Neuronal stem cell (in vitro differentiated cells): Measurements from ENCODE around the gene LAMC3.

ENCODE experiments used
- DNase-seq: peaks from one replicate; pipeline ENCODE4 v3.0.0-alpha.2; 2013; ENCODE audit warnings: low spot score
- H2AFZ ChIP-seq: one replicate; pipeline ENCODE4 v1.6.1; 2013; ENCODE audit warnings: mild to moderate bottlenecking, low read length, inconsistent platforms
- H2AK5ac ChIP-seq: 2 replicates; pipeline ENCODE4 v1.6.1; 2013; ENCODE audit warnings: low read depth, mild to moderate bottlenecking, inconsistent platforms, low read length, moderate library complexity, mixed read lengths
- H2BK120ac ChIP-seq: 2 replicates; pipeline ENCODE4 v1.6.1; 2013; ENCODE audit warnings: low read depth, mild to moderate bottlenecking, inconsistent platforms, low read length, moderate library complexity, mixed read lengths
- H2BK12ac ChIP-seq: one replicate; pipeline ENCODE4 v1.6.1; 2013; ENCODE audit warnings: low read length, inconsistent platforms
- H2BK15ac ChIP-seq: 2 replicates; pipeline ENCODE4 v1.6.1; 2013; ENCODE audit warnings: mild to moderate bottlenecking, low read length, inconsistent platforms, mixed read lengths
- H2BK5ac ChIP-seq: one replicate; pipeline ENCODE4 v1.6.1; 2013; ENCODE audit warnings: inconsistent platforms, mild to moderate bottlenecking, low read length, moderate library complexity
- H3K14ac ChIP-seq: one replicate; pipeline ENCODE4 v1.6.1; 2013; ENCODE audit warnings: low read length, inconsistent platforms
- H3K18ac ChIP-seq: 2 replicates; pipeline ENCODE4 v1.6.1; 2013; ENCODE audit warnings: low read length, inconsistent platforms
- H3K23ac ChIP-seq: 2 replicates; pipeline ENCODE4 v1.6.1; 2013; ENCODE audit warnings: low read depth, mild to moderate bottlenecking, mixed read lengths, low read length, inconsistent platforms; ENCODE audit not compliant: poor library complexity
- H3K27ac ChIP-seq: replicated peaks from 3 replicates; pipeline ENCODE4 v1.5.1; 2013; ENCODE audit warnings: low read length, inconsistent platforms
- H3K27me3 ChIP-seq, 3 experiments: 2 replicates each; pipeline ENCODE4 v1.6.1; 2013; ENCODE audit warnings: low read length in 3 of 3, mild to moderate bottlenecking in 2 of 3, inconsistent platforms in 1 of 3, low read depth in 1 of 3, mixed read lengths in 1 of 3, moderate library complexity in 1 of 3; ENCODE audit not compliant: control insufficient read depth in 3 of 3, insufficient read depth in 3 of 3
- H3K36me3 ChIP-seq, 2 donors: replicated peaks in 1 of 2; 2 replicates each; pipeline ENCODE4 v1.6.1; 2013; ENCODE audit warnings: low read length in 2 of 2; ENCODE audit not compliant: control insufficient read depth in 2 of 2, insufficient read depth in 2 of 2
- H3K4ac ChIP-seq: 2 replicates; pipeline ENCODE4 v1.6.1; 2013; ENCODE audit warnings: inconsistent platforms, mild to moderate bottlenecking, low read length, moderate library complexity
- H3K4me1 ChIP-seq, 2 donors: 1 replicate in 1 of 2; 2 replicates in 1 of 2; pipeline ENCODE4 v1.6.1; 2013; ENCODE audit warnings: low read length in 2 of 2, low read depth in 1 of 2; ENCODE audit not compliant: control insufficient read depth in 2 of 2, insufficient read depth in 1 of 2
- H3K4me2 ChIP-seq: one replicate; pipeline ENCODE4 v1.6.1; 2013; ENCODE audit warnings: mild to moderate bottlenecking, low read length, inconsistent platforms; ENCODE audit not compliant: insufficient read depth, poor library complexity, severe bottlenecking
- H3K4me3 ChIP-seq, 2 donors: 2 replicates each; pipeline ENCODE4 v1.5.1; 2013; ENCODE audit warnings: low read length in 2 of 2, mild to moderate bottlenecking in 2 of 2, inconsistent platforms in 1 of 2, moderate library complexity in 1 of 2
- H3K79me1 ChIP-seq: one replicate; pipeline ENCODE4 v1.6.1; 2013; ENCODE audit warnings: low read depth, mild to moderate bottlenecking, inconsistent platforms, low read length, moderate library complexity
- H3K9ac ChIP-seq: one replicate; pipeline ENCODE4 v1.6.1; 2013; ENCODE audit warnings: mild to moderate bottlenecking, low read depth, low read length, inconsistent platforms; ENCODE audit not compliant: poor library complexity
- H3K9me3 ChIP-seq, 2 donors: replicated peaks in 1 of 2; 2 replicates each; pipeline versions ENCODE3 to v1.6.1; 2013; ENCODE audit warnings: low read length in 2 of 2, mild to moderate bottlenecking in 2 of 2, inconsistent platforms in 1 of 2, low read depth in 1 of 2, mixed read lengths in 1 of 2, moderate library complexity in 1 of 2; ENCODE audit not compliant: control insufficient read depth in 2 of 2, insufficient read depth in 1 of 2
- H4K8ac ChIP-seq: one replicate; pipeline ENCODE4 v1.6.1; 2013; ENCODE audit warnings: low read depth, mild to moderate bottlenecking, inconsistent platforms, low read length, moderate library complexity
- H4K91ac ChIP-seq: one replicate; pipeline ENCODE4 v1.6.1; 2013; ENCODE audit warnings: low read length, low read depth, mild to moderate bottlenecking, inconsistent platforms; ENCODE audit not compliant: poor library complexity
- WGBS, 2 donors: extraction: QIAGEN DNeasy Blood & Tissue Kit; methylation state at CpG; one replicate each; pipeline ENCODE4 v1.1.7; 2013; ENCODE audit warnings: missing lambda C conversion rate in 2 of 2, mixed read lengths in 1 of 2; ENCODE audit not compliant: insufficient read length in 2 of 2, insufficient replicate concordance in 1 of 2; ENCODE audit errors: extremely low coverage in 2 of 2; 5-methylcytosine and 5-hydroxymethylcytosine counted together

The LAMC3 gene

GRCh38 chr9:131036071-131036470 is 27.1 kb downstream of the LAMC3 start:
- peak overlapping the region; percentile 49 for H2BK12ac ChIP-seq
- H3K36me3 ChIP-seq = no peaks in the 10 kb centered on the region
- no peak overlapping the region for H3K27ac ChIP-seq
- H2BK5ac ChIP-seq = no peak overlapping the region
- H3K9ac ChIP-seq = no peak overlapping the region
- no peak overlapping the region for H3K18ac ChIP-seq
- H3K27me3 ChIP-seq = peaks cover 0 to 56% (median 0%) of the 10 kb centered on the region in 3 experiments
- H3K14ac ChIP-seq = no peak overlapping the region
- H4K91ac ChIP-seq = no peak overlapping the region
- DNase-seq = no peak
- H2AK5ac ChIP-seq = peak overlapping the region; percentile 94
- H3K4me2 ChIP-seq = no peak overlapping the region
- peak overlapping the region; percentile 99 for H3K23ac ChIP-seq
- no peak overlapping the region for H2BK120ac ChIP-seq
- no peak overlapping the region for H4K8ac ChIP-seq
- WGBS, 2 donors = no CpG with 5 or more reads among the region's 24 CpGs
- no peak overlapping the region for H3K4me3 ChIP-seq
- no peak overlapping the region for H2AFZ ChIP-seq
- peak overlapping the region; percentile 1 for H2BK15ac ChIP-seq
- peaks cover 2% of the 10 kb centered on the region for H3K79me1 ChIP-seq
- peak overlapping the region; percentile 53 for H3K4ac ChIP-seq
- peaks cover 5 to 7% of the 10 kb centered on the region in 2 donors for H3K4me1 ChIP-seq
- no peaks in the 10 kb centered on the region for H3K9me3 ChIP-seq

GRCh38 chr9:131036529-131037334 is 27.8 kb downstream of the LAMC3 start:
- Histone ChIP-seq H3K4me3 (no peak overlapping the region), H2BK5ac (no peak overlapping the region), H3K27ac (no peak overlapping the region), H3K27me3 (peaks cover 0 to 55% (median 0%) of the 10 kb centered on the region in 3 experiments), H3K36me3 (no peaks in the 10 kb centered on the region), H2AK5ac (peak overlapping the region; percentile 94), H3K4ac (peak overlapping the region; percentile 76), H2BK12ac (peak overlapping the region; percentile 22), H3K14ac (peak overlapping the region; percentile 56), H4K8ac (peak overlapping the region; percentile 48), H3K4me2 (no peak overlapping the region), H3K79me1 (peaks cover 2% of the 10 kb centered on the region), H3K4me1 (peaks cover 5 to 7% of the 10 kb centered on the region in 2 donors), H4K91ac (no peak overlapping the region), H3K23ac (peak overlapping the region; percentile 99), H3K18ac (peak overlapping the region; percentile 38), H3K9ac (no peak overlapping the region), H2BK15ac (peak overlapping the region; percentile 1), H2AFZ (peak overlapping the region; percentile 87), H2BK120ac (no peak overlapping the region), H3K9me3 (no peaks in the 10 kb centered on the region)
- no peak for DNase-seq
- no CpG with 5 or more reads among the region's 17 CpGs for WGBS, 2 donors

GRCh38 chr9:131037335-131038255 is 28.6 kb downstream of the LAMC3 start:
- no peak overlapping the region for H2AK5ac ChIP-seq
- H3K9ac ChIP-seq = no peak overlapping the region
- H2BK12ac ChIP-seq = no peak overlapping the region
- no CpG with 5 or more reads among the region's 26 CpGs for WGBS, 2 donors
- no peak overlapping the region for H3K4ac ChIP-seq
- peaks cover 5 to 7% of the 10 kb centered on the region in 2 donors for H3K4me1 ChIP-seq
- DNase-seq = no peak
- H3K9me3 ChIP-seq = peaks cover 0 to 2% of the 10 kb centered on the region in 2 donors
- H2BK15ac ChIP-seq = peak overlapping the region; percentile 1
- H3K23ac ChIP-seq = peak overlapping the region; percentile 99
- H3K18ac ChIP-seq = peak overlapping the region; percentile 39
- no peak overlapping the region for H2BK5ac ChIP-seq
- no peak overlapping the region for H4K91ac ChIP-seq
- peak overlapping the region; percentile 48 for H3K14ac ChIP-seq
- peaks cover 0 to 57% (median 0%) of the 10 kb centered on the region in 3 experiments for H3K27me3 ChIP-seq
- H3K79me1 ChIP-seq = peaks cover 2% of the 10 kb centered on the region
- H4K8ac ChIP-seq = no peak overlapping the region
- H3K4me2 ChIP-seq = no peak overlapping the region
- no peak overlapping the region for H2BK120ac ChIP-seq
- H2AFZ ChIP-seq = peak overlapping the region; percentile 87
- no peak overlapping the region for H3K27ac ChIP-seq
- no peaks in the 10 kb centered on the region for H3K36me3 ChIP-seq
- no peak overlapping the region for H3K4me3 ChIP-seq
